H9 (cell line): ENCODE measurements around the gene CTDSPL2. TPM values are rescaled to one million over a fixed set of nuclear protein-coding genes. Genes with fewer than 3 reads are reported as not detected.

ENCODE experiments used
- DNase-seq: peaks from one replicate; pipeline ENCODE4 v3.0.0-alpha.2; 2017
- H2AFZ ChIP-seq: one replicate; pipeline ENCODE4 v1.6.1; 2013; ENCODE audit warnings: mild to moderate bottlenecking, low read length, control low read depth, moderate library complexity
- H2AK5ac ChIP-seq: 2 replicates; pipeline ENCODE4 v1.6.1; 2013; ENCODE audit warnings: low read length, control low read depth, mixed read lengths; ENCODE audit not compliant: insufficient read length
- H2BK120ac ChIP-seq: one replicate; pipeline ENCODE4 v1.6.1; 2013; ENCODE audit warnings: low read depth, mild to moderate bottlenecking, low read length, control low read depth, inconsistent platforms; ENCODE audit not compliant: poor library complexity, severe bottlenecking
- H2BK12ac ChIP-seq: 2 replicates; pipeline ENCODE4 v1.6.1; 2013; ENCODE audit warnings: low read length, control low read depth, mixed read lengths, low read depth; ENCODE audit not compliant: insufficient read length
- H2BK15ac ChIP-seq: 2 replicates; pipeline ENCODE4 v1.6.1; 2013; ENCODE audit warnings: low read depth, low read length, control low read depth
- H2BK20ac ChIP-seq: one replicate; pipeline ENCODE4 v1.6.1; 2013; ENCODE audit warnings: low read depth, mild to moderate bottlenecking, low read length, control low read depth, inconsistent platforms; ENCODE audit not compliant: poor library complexity, severe bottlenecking
- H2BK5ac ChIP-seq: 2 replicates; pipeline ENCODE4 v1.6.1; 2013; ENCODE audit warnings: low read length, control low read depth, mixed read lengths; ENCODE audit not compliant: insufficient read length
- H3K14ac ChIP-seq: 2 replicates; pipeline ENCODE4 v1.6.1; 2013; ENCODE audit warnings: low read length, control low read depth; ENCODE audit not compliant: insufficient read depth
- H3K18ac ChIP-seq: 2 replicates; pipeline ENCODE4 v1.6.1; 2013; ENCODE audit warnings: low read depth, mild to moderate bottlenecking, mixed read lengths, low read length, control low read depth; ENCODE audit not compliant: insufficient read length
- H3K23ac ChIP-seq: 2 replicates; pipeline ENCODE4 v1.6.1; 2013; ENCODE audit warnings: low read length, control low read depth, mixed read lengths, low read depth; ENCODE audit not compliant: insufficient read length
- H3K23me2 ChIP-seq: 2 replicates; pipeline ENCODE4 v1.6.1; 2013; ENCODE audit warnings: low read depth, mild to moderate bottlenecking, mixed read lengths, low read length, control low read depth; ENCODE audit not compliant: insufficient read length, poor library complexity, severe bottlenecking
- H3K27ac ChIP-seq: 2 replicates; pipeline ENCODE4 v1.5.1; 2013; ENCODE audit warnings: low read length, control low read depth, mixed read lengths, low read depth; ENCODE audit not compliant: insufficient read length
- H3K27me3 ChIP-seq: 2 replicates; pipeline ENCODE4 v1.6.1; 2013; ENCODE audit warnings: low read length, control low read depth, inconsistent platforms; ENCODE audit not compliant: insufficient read depth
- H3K4ac ChIP-seq: 2 replicates; pipeline ENCODE4 v1.6.1; 2013; ENCODE audit warnings: low read depth, mild to moderate bottlenecking, control low read depth, inconsistent platforms, low read length, moderate library complexity
- H3K4me1 ChIP-seq: 2 replicates; pipeline ENCODE4 v1.6.1; 2013; ENCODE audit warnings: low read length, control low read depth, inconsistent platforms; ENCODE audit not compliant: insufficient read depth
- H3K4me2 ChIP-seq: 2 replicates; pipeline ENCODE4 v1.6.1; 2013; ENCODE audit warnings: low read length, control low read depth, mixed read lengths; ENCODE audit not compliant: insufficient read length, insufficient read depth
- H3K56ac ChIP-seq: 2 replicates; pipeline ENCODE4 v1.6.1; 2013; ENCODE audit warnings: low read depth, mild to moderate bottlenecking, mixed read lengths, low read length, control low read depth; ENCODE audit not compliant: insufficient read length
- H3K79me1 ChIP-seq: 2 replicates; pipeline ENCODE4 v1.6.1; 2013; ENCODE audit warnings: low read depth, mild to moderate bottlenecking, moderate library complexity, low read length, control low read depth, inconsistent platforms; ENCODE audit not compliant: insufficient read depth, poor library complexity, severe bottlenecking
- H3K79me2 ChIP-seq: 2 replicates; pipeline ENCODE4 v1.6.1; 2013; ENCODE audit warnings: low read length, control low read depth, inconsistent platforms; ENCODE audit not compliant: insufficient read depth
- H3K9ac ChIP-seq: 2 replicates; pipeline ENCODE4 v1.6.1; 2013; ENCODE audit warnings: low read length, control low read depth, mixed read lengths; ENCODE audit not compliant: insufficient read length; ENCODE audit errors: extremely low read depth
- H3K9me3 ChIP-seq: one replicate; pipeline ENCODE4 v1.6.1; 2013; ENCODE audit warnings: low read depth, low read length, inconsistent platforms; ENCODE audit not compliant: control insufficient read depth
- H3T11ph ChIP-seq: one replicate; pipeline ENCODE4 v1.6.1; 2013; ENCODE audit warnings: mild to moderate bottlenecking, low read length, control low read depth, inconsistent platforms
- H4K20me1 ChIP-seq: one replicate; pipeline ENCODE4 v1.6.1; 2013; ENCODE audit not compliant: control insufficient read depth, insufficient read length, insufficient read depth
- H4K5ac ChIP-seq: 2 replicates; pipeline ENCODE4 v1.6.1; 2013; ENCODE audit warnings: low read depth, mild to moderate bottlenecking, mixed read lengths, low read length, control low read depth; ENCODE audit not compliant: insufficient read length
- H4K8ac ChIP-seq: replicated peaks from 2 replicates; pipeline ENCODE4 v1.6.1; 2013; ENCODE audit warnings: low read length, control low read depth, mixed read lengths, low read depth; ENCODE audit not compliant: insufficient read length
- H4K91ac ChIP-seq: 2 replicates; pipeline ENCODE4 v1.6.1; 2013; ENCODE audit warnings: low read depth, mild to moderate bottlenecking, moderate library complexity, mixed read lengths, low read length, control low read depth; ENCODE audit not compliant: insufficient read length
- H3K27ac Mint-ChIP-seq, 3 experiments: 2 replicates in 2 of 3; 3 replicates in 1 of 3; pipeline ENCODE4 v1.8.0; 2020 to 2021; ENCODE audit warnings: mixed read lengths in 3 of 3, mild to moderate bottlenecking in 1 of 3, moderate library complexity in 1 of 3
- H3K27me3 Mint-ChIP-seq: 2 replicates; pipeline ENCODE4 v1.8.0; 2021; ENCODE audit warnings: low read depth, mild to moderate bottlenecking, moderate library complexity, mixed read lengths
- H3K36me3 Mint-ChIP-seq, 3 experiments: 2 replicates in 2 of 3; 3 replicates in 1 of 3; pipeline ENCODE4 v1.8.0; 2020 to 2021; ENCODE audit warnings: low read depth in 3 of 3, mixed read lengths in 3 of 3; ENCODE audit not compliant: insufficient read depth in 1 of 3
- H3K4me1 Mint-ChIP-seq, 2 experiments: 2 replicates each; pipeline ENCODE4 v1.8.0; 2020; ENCODE audit warnings: mixed read lengths in 2 of 2
- H3K4me3 Mint-ChIP-seq, 2 experiments: 2 replicates in 1 of 2; 3 replicates in 1 of 2; pipeline ENCODE4 v1.8.0; 2020 to 2021; ENCODE audit warnings: mild to moderate bottlenecking in 2 of 2, mixed read lengths in 2 of 2, moderate library complexity in 1 of 2
- H3K9me3 Mint-ChIP-seq, 2 experiments: 2 replicates in 1 of 2; 3 replicates in 1 of 2; pipeline ENCODE4 v1.8.0; 2020; ENCODE audit warnings: mild to moderate bottlenecking in 2 of 2, mixed read lengths in 2 of 2, moderate library complexity in 1 of 2
- WGBS: extraction: QIAGEN DNeasy Blood & Tissue Kit; methylation state at CpG from one replicate; pipeline ENCODE4 v1.1.7; 2013; ENCODE audit warnings: missing lambda C conversion rate, low lambda C conversion rate, mixed read lengths; ENCODE audit not compliant: insufficient read length; ENCODE audit errors: extremely low coverage; 5-methylcytosine and 5-hydroxymethylcytosine counted together
- total RNA-seq: library from RNA; stranded (reverse); gene quantifications from 2 replicates; pipeline ENCODE4 v1.2.1, GENCODE V29; 2021
- TF ChIP-seq, protein P1 (sequence below): fragments of 200-600 bp; sonication (generic); conservative IDR thresholded peaks from 3 replicates; pipeline ENCODE4 v1.8.0; 2021; ENCODE audit warnings: antibody characterized with exemption, mild to moderate bottlenecking

The CTDSPL2 gene
- total RNA-seq, 1 experiment from 2014 or later: 78.8 TPM

DNA sequence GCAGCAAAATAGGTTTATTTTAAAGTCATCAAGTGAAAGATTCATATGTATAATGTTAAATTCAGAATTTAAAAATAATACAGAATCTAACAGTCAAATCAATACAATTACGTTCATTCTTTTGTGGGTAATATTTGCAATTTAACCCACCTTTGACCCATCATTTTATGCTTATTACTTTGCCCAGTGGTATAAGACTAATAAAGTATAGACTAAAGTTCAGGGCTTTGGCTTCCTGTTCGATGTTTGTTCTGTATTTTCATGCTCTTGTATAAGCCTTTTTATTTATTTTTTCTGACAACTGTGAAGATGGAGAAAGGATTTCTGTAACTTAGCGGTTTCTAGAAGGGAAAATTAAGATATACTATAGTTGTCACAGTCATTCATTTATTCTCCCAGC is 65.2 kb downstream of the CTDSPL2 start:
- H2BK120ac ChIP-seq: no peak overlapping the region
- no CpG with 5 or more reads among the region's 3 CpGs for WGBS
- no peak overlapping the region for H2BK12ac ChIP-seq
- no peak overlapping the region for H3K18ac ChIP-seq
- no peak for DNase-seq
- no peak overlapping the region for H4K8ac ChIP-seq
- H3K27ac ChIP-seq: no peak overlapping the region
- H4K91ac ChIP-seq: no peak overlapping the region
- H4K20me1 ChIP-seq: no peaks in the 10 kb centered on the region
- H3K4me2 ChIP-seq: no peak overlapping the region
- no peak overlapping the region for H2AK5ac ChIP-seq
- no peaks in the 10 kb centered on the region for H3K4me1 ChIP-seq
- no peaks in the 10 kb centered on the region for H3K9me3 Mint-ChIP-seq
- peaks cover 15 to 63% (median 63%) of the 10 kb centered on the region in 3 experiments; a peak in 6 of 7 replicates for H3K36me3 Mint-ChIP-seq
- no peaks in the 10 kb centered on the region for H3K79me1 ChIP-seq
- H3K23me2 ChIP-seq: no peaks in the 10 kb centered on the region
- TF ChIP-seq, protein P1, sequence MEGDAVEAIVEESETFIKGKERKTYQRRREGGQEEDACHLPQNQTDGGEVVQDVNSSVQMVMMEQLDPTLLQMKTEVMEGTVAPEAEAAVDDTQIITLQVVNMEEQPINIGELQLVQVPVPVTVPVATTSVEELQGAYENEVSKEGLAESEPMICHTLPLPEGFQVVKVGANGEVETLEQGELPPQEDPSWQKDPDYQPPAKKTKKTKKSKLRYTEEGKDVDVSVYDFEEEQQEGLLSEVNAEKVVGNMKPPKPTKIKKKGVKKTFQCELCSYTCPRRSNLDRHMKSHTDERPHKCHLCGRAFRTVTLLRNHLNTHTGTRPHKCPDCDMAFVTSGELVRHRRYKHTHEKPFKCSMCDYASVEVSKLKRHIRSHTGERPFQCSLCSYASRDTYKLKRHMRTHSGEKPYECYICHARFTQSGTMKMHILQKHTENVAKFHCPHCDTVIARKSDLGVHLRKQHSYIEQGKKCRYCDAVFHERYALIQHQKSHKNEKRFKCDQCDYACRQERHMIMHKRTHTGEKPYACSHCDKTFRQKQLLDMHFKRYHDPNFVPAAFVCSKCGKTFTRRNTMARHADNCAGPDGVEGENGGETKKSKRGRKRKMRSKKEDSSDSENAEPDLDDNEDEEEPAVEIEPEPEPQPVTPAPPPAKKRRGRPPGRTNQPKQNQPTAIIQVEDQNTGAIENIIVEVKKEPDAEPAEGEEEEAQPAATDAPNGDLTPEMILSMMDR: no peak
- H3K27me3 Mint-ChIP-seq: no peaks in the 10 kb centered on the region
- H3K4me1 Mint-ChIP-seq: no peaks in the 10 kb centered on the region
- H3K9me3 ChIP-seq: no peaks in the 10 kb centered on the region
- peak overlapping the region in 1 of 3 experiments; percentile 22; a peak in 1 of 7 replicates for H3K27ac Mint-ChIP-seq
- no peak overlapping the region for H3T11ph ChIP-seq
- H3K23ac ChIP-seq: no peak overlapping the region
- H2BK15ac ChIP-seq: no peak overlapping the region
- H3K4me3 Mint-ChIP-seq: no peak overlapping the region
- no peak overlapping the region for H3K9ac ChIP-seq
- H3K79me2 ChIP-seq: no peaks in the 10 kb centered on the region
- H2BK5ac ChIP-seq: no peak overlapping the region
- no peak overlapping the region for H2AFZ ChIP-seq
- H3K4ac ChIP-seq: no peak overlapping the region
- H3K27me3 ChIP-seq: no peaks in the 10 kb centered on the region
- no peak overlapping the region for H2BK20ac ChIP-seq
- H3K56ac ChIP-seq: no peak overlapping the region
- H3K14ac ChIP-seq: no peak overlapping the region
- no peak overlapping the region for H4K5ac ChIP-seq
